SK-N-MC (cell line): ENCODE results near the gene FRAT2.

ENCODE experiments used
- DNase-seq: peaks from one replicate; pipeline ENCODE4 v3.0.0-alpha.2; 2011; ENCODE audit warnings: low read depth, low spot score
- H3K27ac ChIP-seq: fragments of 200-600 bp; sonication (generic); 2 replicates; pipeline ENCODE4 v1.5.1; 2016; ENCODE audit warnings: mixed run types
- H3K36me3 ChIP-seq: fragments of 200-600 bp; sonication (generic); 2 replicates; pipeline ENCODE4 v1.6.1; 2017; ENCODE audit warnings: antibody characterized with exemption, low read length, mixed read lengths; ENCODE audit not compliant: insufficient read depth
- H3K4me3 ChIP-seq: fragments of 200-600 bp; sonication (generic); 2 replicates; pipeline ENCODE4 v1.5.1; 2016
- H3K9ac ChIP-seq: fragments of 200-600 bp; sonication (generic); 2 replicates; pipeline ENCODE4 v1.8.0; 2017; ENCODE audit warnings: mixed run types, mixed read lengths; ENCODE audit not compliant: insufficient read length
- H3K9me3 ChIP-seq: fragments of 200-600 bp; sonication (generic); 2 replicates; pipeline ENCODE4 v1.6.1; 2017; ENCODE audit warnings: low read depth, mild to moderate bottlenecking, antibody characterized with exemption, low read length, moderate library complexity, mixed read lengths
- EZH2 ChIP-seq: fragments of 200-600 bp; sonication (generic); IDR thresholded peaks from one replicate; pipeline ENCODE4 v1.6.1; 2017; ENCODE audit warnings: antibody characterized with exemption
- FOXP2 ChIP-seq: optimal IDR thresholded peaks from 2 replicates; pipeline ENCODE3; 2011; ENCODE audit warnings: mild to moderate bottlenecking, moderate library complexity; ENCODE audit not compliant: insufficient read depth; ENCODE audit errors: extremely low read length, control extremely low read depth
- POLR2AphosphoS5 ChIP-seq: IDR thresholded peaks from 2 replicates; pipeline ENCODE4 v1.6.1; 2012; ENCODE audit warnings: mild to moderate bottlenecking, low read depth, low read length, borderline replicate concordance

Gene FRAT2

DNA sequence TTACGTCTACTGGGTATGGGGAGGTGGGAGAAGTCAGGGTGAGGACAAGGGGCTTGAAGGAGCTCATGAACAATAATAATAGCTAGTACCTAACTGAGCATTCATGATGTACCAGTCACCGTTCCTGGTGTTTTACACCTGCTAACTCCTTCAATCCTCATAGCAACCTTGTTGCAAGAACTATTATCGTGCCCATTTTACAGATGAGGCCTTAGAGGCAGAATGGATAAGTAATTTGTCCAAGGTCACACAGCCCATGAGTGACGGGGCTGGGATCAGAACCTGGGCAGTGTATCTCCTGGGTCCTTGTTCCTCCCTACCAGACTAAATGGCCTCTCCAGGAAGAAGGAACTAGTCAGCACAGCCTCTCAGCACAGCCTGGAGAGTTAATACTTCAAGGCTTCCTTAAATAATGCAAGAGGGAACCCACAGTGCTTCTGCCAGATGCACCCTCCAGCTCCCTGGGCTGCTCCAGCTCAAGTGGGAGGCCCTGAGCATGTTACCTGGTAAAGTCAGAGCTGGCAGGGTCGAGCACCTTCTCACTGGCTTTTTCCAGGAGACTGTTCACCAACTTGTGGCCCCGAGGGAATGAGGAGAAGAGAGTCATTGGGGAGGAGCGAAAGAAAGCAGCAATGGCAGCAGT is 37.8 kb upstream of the FRAT2 start:
- Histone ChIP-seq H3K4me3 (no peak overlapping the region), H3K27ac (no peak overlapping the region), H3K36me3 (peaks cover 8% of the 10 kb centered on the region; the same call in 1 of the 2 replicates), H3K9ac (no peak overlapping the region), H3K9me3 (no peaks in the 10 kb centered on the region)
- no peak for DNase-seq
- no peak for TF ChIP-seq FOXP2
- no peak for TF ChIP-seq EZH2
- TF ChIP-seq POLR2AphosphoS5 = no peak

DNA sequence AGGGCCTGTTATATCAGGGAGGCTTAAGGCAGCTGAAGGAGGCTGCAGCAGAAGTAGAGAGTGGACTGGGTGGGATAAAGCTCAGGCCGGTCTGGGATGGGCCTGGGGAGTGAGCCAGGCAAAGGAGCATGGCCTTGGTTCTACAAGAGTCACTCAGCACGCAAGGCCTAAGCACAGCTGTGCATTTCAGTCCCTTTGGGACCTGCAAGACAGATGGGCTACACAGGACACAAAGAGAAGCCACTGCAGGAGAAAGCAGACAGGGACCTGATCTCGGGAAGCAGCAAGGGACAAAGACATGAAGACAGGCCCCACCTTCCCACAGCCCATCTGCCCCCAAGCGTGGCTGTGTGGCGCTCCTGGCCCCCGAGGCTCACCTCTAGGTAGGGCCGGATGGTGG is 37.2 kb upstream of the FRAT2 start:
- no peak for DNase-seq
- no peak overlapping the region for H3K9ac ChIP-seq
- H3K27ac ChIP-seq = no peak overlapping the region
- no peaks in the 10 kb centered on the region for H3K9me3 ChIP-seq
- no peak overlapping the region for H3K4me3 ChIP-seq
- peaks cover 8% of the 10 kb centered on the region; the same call in 1 of the 2 replicates for H3K36me3 ChIP-seq
- no peak for TF ChIP-seq EZH2
- TF ChIP-seq POLR2AphosphoS5 = no peak
- TF ChIP-seq FOXP2 = no peak

DNA sequence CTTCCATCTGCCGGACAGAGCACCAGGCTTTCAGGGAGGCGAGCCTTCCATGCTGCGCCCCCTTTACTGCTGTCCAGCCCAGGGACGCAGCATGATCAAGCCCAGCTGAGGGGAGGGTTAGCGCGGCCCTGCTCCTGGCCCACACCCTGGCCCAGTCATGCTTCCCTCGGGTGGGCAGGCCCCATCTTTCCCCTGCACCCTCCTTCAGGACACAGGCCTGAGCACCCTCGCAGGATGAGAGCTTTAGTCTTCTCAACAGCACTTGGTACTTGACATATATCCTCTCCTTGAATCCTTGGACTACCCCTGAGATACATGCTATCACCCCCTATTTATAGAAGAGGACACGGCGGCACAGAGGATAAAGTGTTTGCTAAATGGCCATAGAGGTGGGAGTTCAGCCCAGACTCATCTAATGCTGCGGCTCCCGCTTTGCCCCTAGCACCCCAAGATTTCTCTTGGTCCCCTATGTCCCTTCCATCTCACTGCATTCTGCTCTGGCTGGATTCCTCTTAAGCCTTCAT is 32.7 kb upstream of the FRAT2 start:
- TF ChIP-seq FOXP2 (no peak), EZH2 (no peak), POLR2AphosphoS5 (no peak)
- Histone ChIP-seq H3K27ac (no peak overlapping the region), H3K9me3 (no peaks in the 10 kb centered on the region), H3K36me3 (peaks cover 4% of the 10 kb centered on the region; the same call in 1 of the 2 replicates), H3K9ac (no peak overlapping the region), H3K4me3 (no peak overlapping the region)
- DNase-seq = no peak

DNA sequence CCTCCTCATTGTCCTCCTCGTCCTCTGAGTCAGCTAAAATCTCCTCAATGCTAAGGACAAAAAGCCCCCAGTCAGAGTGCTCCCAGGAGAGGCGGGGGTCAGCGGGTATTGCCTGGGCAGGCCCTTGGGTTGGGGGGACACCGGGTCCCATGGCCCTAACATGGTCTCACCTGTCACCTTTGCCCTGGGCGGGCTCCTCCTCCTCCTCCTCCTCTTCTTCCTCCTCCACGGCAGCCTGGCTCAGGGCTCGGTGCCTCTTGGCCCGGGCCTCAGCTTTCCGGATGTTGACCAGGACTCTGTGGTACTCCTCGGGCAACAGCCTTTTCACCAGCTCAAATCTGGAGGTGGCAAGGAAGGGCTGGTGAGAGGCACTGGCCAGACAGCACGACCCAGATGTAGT is 32.0 kb upstream of the FRAT2 start:
- H3K9ac ChIP-seq = no peak overlapping the region
- peaks cover 4% of the 10 kb centered on the region; the same call in 1 of the 2 replicates for H3K36me3 ChIP-seq
- no peak for DNase-seq
- no peak overlapping the region for H3K4me3 ChIP-seq
- H3K27ac ChIP-seq = no peak overlapping the region
- H3K9me3 ChIP-seq = no peaks in the 10 kb centered on the region
- TF ChIP-seq FOXP2 = no peak
- TF ChIP-seq EZH2 = no peak
- no peak for TF ChIP-seq POLR2AphosphoS5

DNA sequence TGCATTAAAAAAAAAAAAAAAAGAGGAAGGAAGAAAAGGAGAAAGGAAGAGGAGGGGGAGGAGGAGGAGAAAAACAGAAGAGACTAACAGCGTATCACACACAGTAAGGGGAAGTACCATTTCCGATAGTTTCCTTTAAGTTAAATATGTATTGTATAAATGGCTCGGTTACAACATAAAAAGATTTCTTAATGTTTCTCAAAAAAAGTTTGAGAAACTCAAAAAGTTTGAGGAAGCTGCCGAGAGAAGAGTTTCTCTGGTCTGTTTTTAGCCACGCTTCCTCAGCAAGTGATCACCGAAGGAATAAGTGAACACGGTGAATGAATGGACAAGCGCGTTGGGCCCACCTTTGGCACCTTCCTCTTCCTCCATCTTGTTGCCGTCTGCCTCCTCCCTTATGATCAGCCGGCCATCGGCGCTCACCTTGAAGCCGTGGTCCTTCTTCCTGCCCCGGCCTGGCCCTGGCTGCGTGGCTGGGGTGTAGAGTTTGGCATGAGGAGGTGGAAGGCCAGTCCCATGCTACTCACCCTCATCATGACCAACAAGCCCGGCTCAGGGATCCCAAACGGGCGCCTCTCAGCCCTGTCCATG is 31.3 kb upstream of the FRAT2 start:
- Histone ChIP-seq H3K4me3 (no peak overlapping the region), H3K9ac (no peak overlapping the region), H3K9me3 (no peaks in the 10 kb centered on the region), H3K27ac (no peak overlapping the region), H3K36me3 (peaks cover 4% of the 10 kb centered on the region; the same call in 1 of the 2 replicates)
- TF ChIP-seq FOXP2 (no peak), POLR2AphosphoS5 (no peak)
- no peak for DNase-seq

DNA sequence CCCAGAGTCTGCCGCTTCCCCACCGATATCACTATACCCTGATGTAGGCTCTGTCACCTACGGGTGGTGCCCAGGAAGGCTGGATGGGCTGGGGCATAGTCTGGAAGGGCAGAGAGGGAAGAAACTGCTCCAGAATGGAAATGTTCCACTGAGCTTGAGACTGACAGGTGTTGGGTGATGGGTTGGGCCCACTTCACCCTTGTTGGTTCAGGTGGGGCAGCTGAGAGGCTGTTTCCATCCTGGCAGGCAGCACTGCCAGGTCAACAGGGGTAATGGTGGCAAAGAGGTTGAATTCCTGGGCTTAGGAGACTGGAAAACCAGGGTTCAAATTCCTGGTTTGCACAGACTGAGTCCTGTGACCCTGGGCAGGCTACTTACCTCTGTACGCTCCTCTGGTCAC is 28.5 kb upstream of the FRAT2 start:
- H3K9ac ChIP-seq = no peak overlapping the region
- H3K27ac ChIP-seq = no peak overlapping the region
- TF ChIP-seq POLR2AphosphoS5 = no peak
- TF ChIP-seq FOXP2 = no peak
- TF ChIP-seq EZH2 = no peak
- no peak for DNase-seq
- no peaks in the 10 kb centered on the region for H3K36me3 ChIP-seq
- H3K9me3 ChIP-seq = no peaks in the 10 kb centered on the region
- H3K4me3 ChIP-seq = no peak overlapping the region

DNA sequence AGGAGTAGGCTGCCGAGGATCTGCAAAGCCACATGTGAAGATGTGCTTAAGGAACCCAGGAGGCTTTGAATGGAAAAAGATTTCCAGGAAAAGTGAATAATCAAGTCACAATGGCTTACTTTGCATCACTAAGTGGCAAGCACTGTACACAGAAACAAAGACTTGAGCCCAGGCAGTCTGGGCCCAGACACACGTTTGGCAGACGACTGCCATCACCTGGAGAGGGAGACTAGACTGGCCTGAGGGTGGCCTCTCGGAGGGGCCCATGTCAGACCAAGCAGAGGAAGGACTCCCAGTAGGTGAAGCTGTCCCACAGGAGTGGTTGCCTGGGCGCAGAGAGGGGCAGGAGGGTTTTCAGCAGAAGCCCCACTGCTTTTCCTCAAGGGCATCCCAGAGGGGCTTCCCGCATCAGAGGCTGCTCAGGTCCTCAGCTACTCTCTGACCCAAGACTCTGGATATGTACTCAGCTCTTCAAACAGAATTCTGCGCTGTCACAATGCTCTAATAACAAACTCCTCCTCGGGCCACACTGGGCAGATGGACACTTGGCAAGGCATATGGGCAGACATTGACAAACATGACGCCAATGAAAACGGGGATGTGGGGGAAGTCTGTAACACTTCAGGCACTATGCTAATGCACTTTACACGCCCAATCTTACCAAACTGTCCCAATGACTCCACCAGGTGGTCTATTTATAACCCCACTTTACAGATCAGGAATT is 27.9 kb upstream of the FRAT2 start:
- TF ChIP-seq FOXP2 (no peak), EZH2 (no peak), POLR2AphosphoS5 (no peak)
- DNase-seq = no peak
- Histone ChIP-seq H3K9ac (no peak overlapping the region), H3K9me3 (no peaks in the 10 kb centered on the region), H3K36me3 (no peaks in the 10 kb centered on the region), H3K27ac (no peak overlapping the region), H3K4me3 (no peak overlapping the region)

DNA sequence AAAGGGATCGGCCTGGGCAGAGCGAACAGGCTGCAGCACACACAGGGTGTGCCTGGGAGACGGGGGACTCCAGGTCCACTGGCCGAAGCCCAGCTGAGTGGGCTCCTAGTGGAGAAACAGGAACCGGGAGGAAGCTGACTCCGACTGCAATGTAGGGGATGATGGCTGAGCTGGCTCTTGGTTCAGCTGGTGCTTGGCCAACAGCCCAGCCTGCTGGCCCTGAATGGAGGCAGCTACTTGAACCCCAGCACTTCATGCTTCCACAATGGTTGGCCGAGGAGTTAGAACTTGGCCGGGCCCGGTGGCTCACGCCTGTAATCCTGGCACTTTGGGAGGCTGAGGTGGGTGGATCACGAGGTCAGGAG is 27.0 kb upstream of the FRAT2 start:
- Histone ChIP-seq H3K36me3 (no peaks in the 10 kb centered on the region; the same call in 1 of the 2 replicates), H3K9me3 (no peaks in the 10 kb centered on the region), H3K9ac (no peak overlapping the region), H3K4me3 (no peak overlapping the region), H3K27ac (no peak overlapping the region)
- DNase-seq = no peak
- no peak for TF ChIP-seq FOXP2
